GM21723 (cell line): ENCODE data around the gene DRD1.
"Not testable (repeated sequence)": the region's sequence is repeated elsewhere in the genome, so short reads cannot be mapped to it uniquely, and the experiment has no call there.

Source experiments
- ATAC-seq: cut with Tn5 transposase; IDR thresholded peaks from one replicate; pipeline ENCODE4 v1.9.1; 2021; ENCODE audit warnings: mild to moderate bottlenecking, moderate library complexity; ENCODE audit not compliant: unreplicated experiment

The DRD1 gene

DNA sequence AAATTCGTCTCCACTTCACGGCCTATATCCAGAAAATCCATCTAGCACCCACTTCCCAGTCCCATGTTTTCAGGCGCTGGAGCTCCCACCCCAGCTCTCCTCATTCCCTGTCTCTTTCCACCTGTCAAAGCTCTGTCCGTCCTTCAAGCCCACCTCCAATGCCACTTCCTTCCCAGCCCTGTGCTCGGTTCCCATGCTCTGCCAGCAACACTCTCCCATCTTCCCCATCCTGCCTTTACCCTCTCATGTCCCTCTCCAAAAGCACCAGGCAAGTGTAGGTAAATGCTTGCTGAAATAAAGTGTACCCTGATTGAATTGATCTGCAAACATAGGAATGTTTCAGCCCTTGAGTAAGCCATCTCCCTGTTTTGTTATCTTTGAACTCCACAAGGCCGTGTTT is 9.2 kb downstream of the DRD1 start:
- ATAC-seq: no peak

DNA sequence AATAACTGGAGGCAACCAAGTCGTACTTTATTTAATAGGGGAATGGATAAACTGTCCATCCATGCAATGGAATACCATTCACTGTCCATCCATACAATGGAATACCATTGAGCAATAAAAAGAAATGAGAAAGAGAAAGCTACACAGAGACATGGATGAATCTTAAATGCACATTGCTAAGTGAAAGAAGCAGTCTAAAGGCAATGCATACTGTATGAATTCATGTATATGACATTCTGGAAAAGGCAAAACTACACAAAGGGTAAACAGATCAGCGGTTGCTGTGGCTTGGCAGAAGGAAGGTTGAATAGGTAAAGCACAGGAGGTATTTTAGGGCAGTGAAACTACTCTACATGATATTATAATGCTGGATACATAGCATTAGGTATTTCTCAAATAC is 16.2 kb downstream of the DRD1 start:
- ATAC-seq: no peak

DNA sequence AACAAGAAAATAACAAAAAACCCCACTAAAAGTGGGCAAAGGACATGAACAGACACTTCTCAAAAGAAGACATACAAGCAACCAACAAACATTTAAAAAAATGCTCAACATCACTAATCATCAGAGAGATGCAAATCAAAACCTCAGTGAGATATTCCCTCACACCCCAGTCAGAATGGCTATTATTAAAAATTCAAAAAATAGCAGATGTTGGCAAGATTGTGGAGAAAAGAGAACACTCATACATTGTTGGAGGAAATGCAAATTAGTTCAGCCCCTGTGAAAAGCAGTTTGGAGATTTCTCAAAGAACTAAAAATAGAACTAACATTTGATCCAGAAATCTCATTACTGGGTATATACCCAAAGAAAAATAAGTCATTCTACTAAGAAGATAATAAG is 19.4 kb downstream of the DRD1 start:
- not testable (repeated sequence) for ATAC-seq

DNA sequence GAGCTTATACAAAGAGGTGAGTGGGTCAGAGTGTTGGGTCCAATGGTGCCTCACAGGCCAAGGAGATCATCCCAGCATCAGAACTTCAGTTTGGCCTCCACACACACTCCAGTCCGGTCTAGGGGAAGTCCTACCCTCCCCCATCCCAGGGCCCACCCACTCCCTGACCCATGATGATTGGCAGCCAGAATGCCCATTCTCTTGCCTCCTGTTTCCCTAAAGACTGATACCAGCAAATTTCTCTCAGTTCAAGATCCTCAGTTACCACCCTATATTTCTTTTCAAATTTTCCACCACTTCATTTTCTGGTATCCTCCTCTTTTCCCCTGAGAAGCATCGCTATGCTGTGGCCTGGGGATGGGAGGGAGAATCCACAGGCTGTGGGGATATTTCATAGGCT is 21.9 kb downstream of the DRD1 start:
- ATAC-seq: no peak

DNA sequence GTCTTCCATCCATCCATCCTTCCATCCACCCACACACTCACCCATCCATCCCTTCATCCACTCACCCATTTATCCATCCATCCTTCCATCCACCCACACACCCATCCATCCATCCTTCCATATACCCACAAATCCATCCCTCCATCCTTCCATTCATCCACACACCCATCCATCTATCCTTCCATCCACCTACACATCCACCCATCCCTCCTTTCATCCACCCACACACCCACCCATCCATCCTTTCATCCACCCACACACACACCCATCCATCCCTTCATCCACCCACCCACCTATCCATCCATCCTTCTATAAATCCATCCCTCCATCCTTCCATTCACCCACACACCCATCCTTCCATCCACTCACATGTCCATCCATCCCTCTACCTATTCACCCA is 23.6 kb downstream of the DRD1 start:
- ATAC-seq: no peak

DNA sequence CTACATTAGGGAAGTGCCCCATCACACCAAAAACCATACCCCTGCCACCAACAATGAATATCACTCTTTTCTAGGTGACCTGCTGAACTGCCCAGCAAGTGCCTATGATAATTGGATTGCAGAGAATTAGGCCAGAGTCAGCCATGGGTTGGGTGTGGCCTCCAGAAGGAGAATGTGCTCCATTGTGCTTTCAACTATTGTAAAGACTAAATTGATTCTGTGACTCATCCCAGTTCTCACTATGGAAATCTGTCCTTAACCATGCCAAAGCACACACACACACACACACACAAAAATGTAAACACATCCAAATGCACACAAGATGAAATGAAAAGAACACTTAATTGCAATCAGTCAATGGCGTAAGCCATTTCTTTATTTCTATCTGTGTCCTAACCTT is 25.7 kb downstream of the DRD1 start:
- ATAC-seq: no peak

DNA sequence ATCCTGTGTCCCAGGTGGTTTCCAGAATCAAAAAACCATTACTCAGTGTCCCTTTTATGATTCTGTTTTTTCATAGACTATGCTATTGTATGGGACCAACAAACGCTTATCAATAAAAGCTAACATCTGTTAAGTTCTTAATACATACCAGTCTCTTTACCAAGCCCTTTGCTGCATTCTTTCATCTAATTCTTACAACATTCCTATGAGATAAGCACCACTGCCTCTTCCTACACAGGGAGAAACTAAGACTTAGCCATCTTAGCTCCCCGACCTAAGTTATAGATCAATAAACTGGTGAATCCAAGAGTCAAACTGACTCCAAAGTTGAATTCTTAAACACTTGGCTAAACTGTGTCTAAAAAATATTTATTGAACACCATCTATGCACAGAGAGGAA is 26.6 kb downstream of the DRD1 start:
- ATAC-seq: no peak

DNA sequence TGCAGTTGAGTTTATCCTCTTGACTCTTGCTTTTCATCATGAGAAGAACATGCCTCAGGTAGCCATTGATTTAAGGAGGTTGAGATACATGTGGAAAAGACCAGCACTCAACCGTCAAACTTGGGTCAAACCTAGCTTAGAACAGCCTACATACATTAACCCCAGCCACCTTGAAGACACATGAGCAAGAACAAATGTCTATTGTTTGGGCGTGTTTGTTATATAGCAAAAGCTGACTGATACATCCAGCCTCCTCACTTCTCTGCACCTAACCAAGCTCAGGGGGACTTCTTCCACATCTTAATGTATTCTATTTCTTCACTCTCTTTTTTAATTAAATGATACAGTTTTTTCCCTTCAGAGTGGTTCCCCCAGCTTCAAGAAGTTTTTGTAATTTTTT is 28.7 kb downstream of the DRD1 start:
- no peak for ATAC-seq

DNA sequence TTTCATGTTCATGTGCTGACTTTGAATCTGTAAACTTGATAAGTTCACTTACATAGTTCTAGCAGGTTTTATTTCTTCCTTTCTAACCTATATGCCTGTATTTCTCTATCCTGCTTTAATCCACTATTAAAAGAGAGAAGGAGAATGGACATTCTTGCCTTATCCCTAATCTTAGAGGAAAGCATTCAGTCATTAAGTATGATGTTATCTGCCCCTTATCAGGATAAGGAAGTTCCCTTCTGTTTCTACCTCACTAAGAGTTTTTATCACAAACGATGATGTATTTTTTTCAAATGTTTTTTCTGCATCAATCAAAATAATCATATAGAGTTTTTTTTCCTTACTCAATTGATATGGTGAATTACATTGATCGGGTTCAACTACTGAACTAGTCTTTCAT is 33.1 kb downstream of the DRD1 start:
- ATAC-seq: no peak

DNA sequence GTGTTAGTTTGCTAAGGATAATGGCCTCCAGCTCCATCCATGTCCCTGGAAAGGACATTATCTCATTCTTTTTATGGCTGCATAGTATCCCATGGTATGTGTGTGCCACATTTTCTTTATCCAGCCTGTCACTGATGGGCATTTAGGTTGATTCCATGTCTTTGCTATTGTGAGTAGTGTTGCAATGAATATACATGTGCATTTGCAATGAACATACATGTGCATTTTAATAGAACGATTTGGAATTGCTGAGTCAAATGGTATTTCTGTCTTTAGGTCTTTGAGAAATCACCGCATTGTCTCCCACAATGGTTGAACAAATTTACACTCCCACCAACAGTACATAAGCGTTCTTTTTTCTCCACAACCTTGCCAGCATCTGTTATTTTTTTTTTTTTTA is 37.7 kb downstream of the DRD1 start:
- ATAC-seq: no peak

DNA sequence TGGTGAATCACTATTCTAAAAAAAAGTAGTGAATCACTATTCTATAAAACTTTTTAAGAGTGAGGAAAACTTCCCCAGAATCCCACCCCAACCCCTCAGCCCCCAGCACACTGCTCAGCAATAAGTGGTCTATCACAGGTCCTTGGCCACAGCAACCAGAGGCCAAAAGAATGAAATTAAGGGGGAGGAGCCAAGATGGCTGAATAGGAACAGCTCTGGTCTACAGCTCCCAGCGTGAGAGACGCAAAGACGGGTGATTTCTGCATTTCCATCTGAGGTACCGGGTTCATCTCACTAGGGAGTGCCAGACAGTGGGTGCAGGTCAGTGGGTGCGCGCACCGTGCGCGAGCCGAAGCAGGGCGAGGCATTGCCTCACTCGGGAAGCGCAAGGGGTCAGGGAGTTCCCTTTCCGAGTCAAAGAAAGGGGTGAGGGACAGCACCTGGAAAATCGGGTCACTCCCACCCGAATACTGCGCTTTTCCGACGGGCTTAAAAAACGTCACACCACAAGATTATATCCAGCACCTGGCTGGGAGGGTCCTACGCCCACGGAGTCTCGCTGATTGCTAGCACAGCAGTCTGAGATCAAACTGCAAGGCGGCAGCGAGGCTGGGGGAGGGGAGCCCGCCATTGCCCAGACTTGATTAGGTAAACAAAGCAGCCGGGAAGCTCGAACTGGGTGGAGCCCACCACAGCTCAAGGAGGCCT is 46.2 kb downstream of the DRD1 start:
- ATAC-seq: not testable (repeated sequence)

DNA sequence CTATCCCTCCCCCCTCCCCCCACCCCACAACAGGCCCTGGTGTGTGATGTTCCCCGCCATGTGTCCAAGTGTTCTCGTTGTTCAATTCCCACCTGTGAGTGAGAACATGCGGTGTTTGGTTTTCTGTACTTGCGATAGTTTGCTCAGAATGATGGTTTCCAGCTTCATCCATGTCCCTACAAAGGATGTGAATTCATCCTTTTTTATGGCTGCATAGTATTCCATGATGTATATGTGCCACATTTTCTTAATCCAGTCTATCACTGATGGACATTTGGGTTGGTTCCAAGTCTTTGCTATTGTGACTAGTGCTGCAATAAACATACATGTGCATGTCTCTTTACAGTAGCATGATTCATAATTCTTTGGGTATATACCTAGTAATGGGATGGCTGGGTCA is 48.6 kb downstream of the DRD1 start:
- not testable (repeated sequence) for ATAC-seq

DNA sequence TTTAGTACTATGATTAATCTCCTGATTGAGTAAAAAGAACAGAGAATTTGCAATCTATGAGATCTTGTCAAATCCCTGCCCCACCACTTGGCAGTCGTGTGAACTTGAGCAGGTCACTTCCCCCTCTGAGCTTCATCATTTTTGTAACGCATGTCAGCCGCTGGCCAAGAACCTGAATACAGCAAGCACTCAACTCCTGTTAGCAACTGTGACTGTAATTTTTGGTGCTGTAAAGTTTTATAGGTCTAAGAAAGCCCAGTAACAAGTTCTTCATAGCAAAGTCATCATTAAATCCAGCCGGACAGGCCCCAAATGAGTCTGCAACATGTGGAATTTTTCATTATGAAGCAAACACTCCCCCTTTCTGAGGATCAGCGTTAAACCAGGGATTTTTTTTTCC is 49.4 kb downstream of the DRD1 start:
- no peak for ATAC-seq

DNA sequence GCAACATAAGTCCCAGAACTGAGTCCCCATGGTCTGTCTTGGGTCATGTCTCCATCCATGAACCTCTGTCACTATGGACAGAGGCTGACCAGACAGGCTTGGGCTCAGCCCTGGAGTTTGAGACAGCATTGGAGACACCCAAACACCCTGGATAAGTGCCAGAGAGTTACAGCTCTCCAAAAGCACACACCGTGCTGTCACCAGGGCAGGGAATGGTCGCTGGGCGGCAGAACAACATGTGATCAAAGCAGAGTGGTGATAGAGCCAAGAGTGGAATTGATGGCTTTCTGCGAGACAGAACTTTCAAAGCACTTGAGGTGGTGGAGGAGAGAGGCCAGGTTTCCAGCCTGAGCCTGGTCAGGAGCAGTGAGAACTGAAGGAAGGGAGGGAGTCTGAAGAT is 50.1 kb downstream of the DRD1 start:
- ATAC-seq: no peak

DNA sequence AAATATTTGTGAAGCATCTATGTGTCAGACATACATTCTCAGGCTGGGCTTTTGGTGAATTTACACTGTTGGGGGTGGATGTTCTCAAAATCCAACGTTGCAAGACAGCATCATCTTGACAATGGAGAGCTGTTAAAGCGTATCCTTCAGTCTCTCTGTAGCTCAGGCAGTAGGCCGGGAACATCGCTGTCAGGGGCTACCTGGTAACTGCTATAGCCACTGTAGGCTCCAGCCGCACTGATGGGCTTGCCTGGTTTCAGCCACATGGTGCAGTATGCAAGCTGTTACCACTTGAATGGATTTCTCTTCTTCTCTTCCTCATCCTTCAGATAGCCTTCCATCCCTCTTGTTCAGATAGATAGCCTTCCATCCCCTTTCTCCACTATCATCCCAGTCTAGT is 51.7 kb downstream of the DRD1 start:
- ATAC-seq: no peak

DNA sequence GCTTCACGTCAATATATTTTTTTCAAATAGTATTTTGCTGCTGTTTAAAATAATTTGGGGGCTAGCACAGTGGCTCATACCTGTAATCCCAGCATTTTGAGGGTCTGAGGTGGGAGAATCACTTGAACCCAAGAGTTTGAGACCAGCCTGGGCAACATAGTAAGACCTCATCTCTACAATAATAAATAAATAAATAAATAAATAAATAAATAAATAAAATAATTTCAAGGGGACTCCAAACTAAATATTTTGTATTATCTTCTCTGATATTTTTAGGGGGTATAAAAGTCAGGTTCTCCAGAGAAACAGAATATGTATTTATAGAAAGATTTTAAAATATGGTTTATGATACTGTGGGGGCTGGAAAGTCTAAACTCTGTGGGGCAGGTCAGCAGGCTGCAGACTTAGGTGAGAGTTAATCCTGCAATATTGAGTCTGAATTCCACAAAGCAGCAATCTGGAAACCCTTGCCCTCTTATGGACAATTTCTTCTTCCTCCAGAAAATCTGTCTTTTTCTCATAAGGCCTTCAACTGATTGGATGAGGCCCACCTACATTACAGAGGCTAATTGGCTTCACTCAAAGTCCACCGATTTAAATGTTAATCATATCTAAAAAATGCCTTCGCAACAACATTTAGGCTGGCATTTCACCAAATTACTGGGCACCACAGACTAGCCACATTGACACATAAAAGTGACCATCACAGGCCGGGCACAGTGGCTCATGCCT is 53.5 kb downstream of the DRD1 start:
- ATAC-seq: no peak
